Neural crest cell (in vitro differentiated cells): ENCODE results near the gene ANKH. TPM values are rescaled to one million over a fixed set of nuclear protein-coding genes. Genes with fewer than 3 reads are reported as not detected.

Experiments used
- DNase-seq: peaks from one replicate; pipeline ENCODE4 v3.0.0; 2021; ENCODE audit warnings: low read depth, mixed read lengths, low spot score
- H3K27ac Mint-ChIP-seq: one replicate; pipeline ENCODE4 v1.8.0; 2021; ENCODE audit warnings: mild to moderate bottlenecking, mixed read lengths; ENCODE audit not compliant: unreplicated experiment
- H3K27me3 Mint-ChIP-seq: 2 replicates; pipeline ENCODE4 v1.8.0; 2021; ENCODE audit warnings: low read depth, mild to moderate bottlenecking, mixed read lengths
- H3K36me3 Mint-ChIP-seq: 2 replicates; pipeline ENCODE4 v1.8.0; 2021; ENCODE audit warnings: low read depth, mild to moderate bottlenecking, mixed read lengths
- H3K4me1 Mint-ChIP-seq: 2 replicates; pipeline ENCODE4 v1.8.0; 2021; ENCODE audit warnings: mixed read lengths
- H3K4me3 Mint-ChIP-seq: one replicate; pipeline ENCODE4 v1.8.0; 2021; ENCODE audit warnings: mild to moderate bottlenecking, mixed read lengths
- H3K9me3 Mint-ChIP-seq: 2 replicates; pipeline ENCODE4 v1.8.0; 2021; ENCODE audit warnings: mixed read lengths
- total RNA-seq: library from RNA; stranded (reverse); gene quantifications from 2 replicates; pipeline ENCODE4 v1.2.1, GENCODE V29; 2021
- TF ChIP-seq, protein P1 (sequence below): fragments of 200-600 bp; sonication (generic); conservative IDR thresholded peaks from 2 replicates; pipeline ENCODE4 v1.5.0; 2021; ENCODE audit warnings: antibody characterized with exemption, mild to moderate bottlenecking

The ANKH gene
- total RNA-seq, 1 donor from 2014 or later: 28.6 TPM

DNA sequence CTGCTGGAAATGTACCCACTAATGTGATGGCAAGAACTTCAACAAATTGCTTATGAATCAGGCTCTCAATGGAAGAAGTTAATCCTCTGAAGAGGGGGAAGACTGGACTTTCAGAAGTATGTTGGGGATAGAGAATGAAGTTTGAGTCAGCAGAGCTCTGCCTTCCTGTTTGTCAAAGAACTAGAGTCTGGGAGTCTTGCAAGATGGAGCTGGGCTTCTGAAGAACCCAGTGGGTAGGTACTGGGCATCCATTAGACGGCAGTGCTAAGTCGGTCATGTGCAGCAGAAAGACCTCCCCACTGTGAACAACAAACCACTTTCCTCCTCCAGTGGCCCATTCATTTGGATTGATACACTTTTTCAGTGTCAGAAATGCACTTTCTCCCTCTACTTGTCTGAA is 172.4 kb downstream of the ANKH start:
- DNase-seq: no peak
- H3K4me3 Mint-ChIP-seq: no peak overlapping the region
- TF ChIP-seq, protein P1, sequence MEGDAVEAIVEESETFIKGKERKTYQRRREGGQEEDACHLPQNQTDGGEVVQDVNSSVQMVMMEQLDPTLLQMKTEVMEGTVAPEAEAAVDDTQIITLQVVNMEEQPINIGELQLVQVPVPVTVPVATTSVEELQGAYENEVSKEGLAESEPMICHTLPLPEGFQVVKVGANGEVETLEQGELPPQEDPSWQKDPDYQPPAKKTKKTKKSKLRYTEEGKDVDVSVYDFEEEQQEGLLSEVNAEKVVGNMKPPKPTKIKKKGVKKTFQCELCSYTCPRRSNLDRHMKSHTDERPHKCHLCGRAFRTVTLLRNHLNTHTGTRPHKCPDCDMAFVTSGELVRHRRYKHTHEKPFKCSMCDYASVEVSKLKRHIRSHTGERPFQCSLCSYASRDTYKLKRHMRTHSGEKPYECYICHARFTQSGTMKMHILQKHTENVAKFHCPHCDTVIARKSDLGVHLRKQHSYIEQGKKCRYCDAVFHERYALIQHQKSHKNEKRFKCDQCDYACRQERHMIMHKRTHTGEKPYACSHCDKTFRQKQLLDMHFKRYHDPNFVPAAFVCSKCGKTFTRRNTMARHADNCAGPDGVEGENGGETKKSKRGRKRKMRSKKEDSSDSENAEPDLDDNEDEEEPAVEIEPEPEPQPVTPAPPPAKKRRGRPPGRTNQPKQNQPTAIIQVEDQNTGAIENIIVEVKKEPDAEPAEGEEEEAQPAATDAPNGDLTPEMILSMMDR: no peak
- H3K27me3 Mint-ChIP-seq: no peaks in the 10 kb centered on the region
- H3K27ac Mint-ChIP-seq: no peak overlapping the region
- no peaks in the 10 kb centered on the region for H3K4me1 Mint-ChIP-seq
- H3K36me3 Mint-ChIP-seq: peaks cover 29% of the 10 kb centered on the region
- H3K9me3 Mint-ChIP-seq: no peaks in the 10 kb centered on the region

DNA sequence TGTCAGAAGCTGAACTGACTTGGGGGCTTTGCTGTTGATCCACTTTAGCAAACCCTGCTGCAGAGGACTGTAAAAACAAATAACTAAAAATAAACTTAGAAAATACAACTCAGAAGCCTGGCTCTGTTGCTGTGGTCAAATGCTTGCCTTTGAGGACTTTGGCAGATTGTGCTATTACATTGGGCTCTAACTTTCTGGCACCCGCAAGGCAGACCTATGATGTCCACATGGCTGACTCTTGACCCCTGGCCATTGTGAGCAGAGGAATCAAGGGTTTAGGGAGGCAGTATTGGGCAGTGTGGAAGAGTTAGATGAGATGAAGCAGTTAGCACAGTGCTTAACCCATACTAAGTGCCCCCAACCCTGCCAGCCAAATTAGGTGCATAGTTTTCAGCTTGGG is 173.1 kb downstream of the ANKH start:
- Mint-ChIP-seq H3K27ac (no peak overlapping the region), H3K4me3 (no peak overlapping the region), H3K27me3 (no peaks in the 10 kb centered on the region), H3K9me3 (no peaks in the 10 kb centered on the region), H3K36me3 (peaks cover 33% of the 10 kb centered on the region), H3K4me1 (no peaks in the 10 kb centered on the region)
- no peak for DNase-seq
- TF ChIP-seq, protein P1: no peak

DNA sequence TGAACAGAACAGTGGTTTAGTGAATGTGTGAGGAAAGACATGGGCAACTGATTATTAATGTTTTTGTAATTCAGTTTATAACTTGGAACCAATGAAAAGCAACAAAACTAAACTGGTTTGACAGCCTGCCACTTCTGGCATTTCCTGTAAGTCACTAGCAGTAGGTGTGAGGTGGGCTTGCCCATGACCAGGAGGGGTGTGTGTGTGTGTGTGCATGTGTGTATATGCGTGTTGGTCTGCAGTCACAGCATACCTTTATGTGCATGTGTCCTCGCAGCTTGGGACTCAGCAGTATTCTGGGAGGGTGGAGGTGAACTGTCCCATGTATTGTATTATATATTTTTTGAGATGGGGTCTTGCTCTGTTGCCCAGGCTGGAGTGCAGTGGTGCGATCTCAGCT is 174.7 kb downstream of the ANKH start:
- Mint-ChIP-seq H3K9me3 (no peaks in the 10 kb centered on the region), H3K4me1 (no peaks in the 10 kb centered on the region), H3K4me3 (no peak overlapping the region), H3K27me3 (no peaks in the 10 kb centered on the region), H3K27ac (no peak overlapping the region), H3K36me3 (peaks cover 38% of the 10 kb centered on the region)
- TF ChIP-seq, protein P1: no peak
- DNase-seq: no peak

DNA sequence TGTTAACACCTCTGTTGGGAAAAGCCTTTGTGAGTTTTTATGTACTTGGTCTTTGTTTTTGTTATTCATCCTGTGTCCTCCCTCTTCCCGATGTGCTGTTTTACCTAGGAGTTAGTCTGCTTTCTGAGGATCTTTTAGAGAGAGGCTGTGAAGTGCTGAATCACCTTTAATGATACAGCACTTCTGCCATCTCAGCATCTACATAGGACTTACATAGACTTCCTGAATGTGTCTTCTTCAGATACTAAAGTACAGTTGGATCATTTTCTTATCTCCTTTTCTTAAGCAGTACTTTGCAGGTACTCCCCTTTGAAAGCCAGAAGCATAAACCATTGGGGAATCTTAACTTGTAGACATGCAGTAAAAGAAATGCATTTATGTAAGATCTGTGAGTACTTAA is 175.5 kb downstream of the ANKH start:
- peak overlapping the region; percentile 22 for H3K27ac Mint-ChIP-seq

DNA sequence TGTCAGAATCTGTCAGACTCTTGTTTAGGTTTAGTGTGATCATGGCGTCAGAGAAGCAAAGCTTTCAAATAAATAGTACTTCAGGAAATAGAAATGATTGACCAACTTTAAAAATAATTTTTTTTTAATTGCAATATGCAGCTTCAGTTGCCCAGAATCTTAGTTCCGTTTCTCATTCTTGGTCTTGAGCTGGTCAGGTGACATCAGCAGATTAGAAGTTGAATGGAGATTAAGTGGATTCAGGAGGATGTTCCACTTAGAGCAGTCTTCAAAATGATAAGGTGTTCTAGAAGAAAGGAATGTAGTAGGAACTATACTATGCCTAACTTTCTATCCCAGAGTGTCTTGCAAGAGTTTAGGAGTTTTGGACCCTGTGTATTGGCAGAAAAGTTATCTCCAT is 176.4 kb downstream of the ANKH start:
- Mint-ChIP-seq H3K27ac (no peak overlapping the region), H3K27me3 (no peaks in the 10 kb centered on the region), H3K36me3 (peaks cover 47% of the 10 kb centered on the region), H3K4me3 (no peak overlapping the region), H3K9me3 (no peaks in the 10 kb centered on the region), H3K4me1 (no peaks in the 10 kb centered on the region)
- no peak for DNase-seq
- TF ChIP-seq, protein P1: no peak

More for the DNA sequence above, 175.5 kb downstream of the ANKH start:
- TF ChIP-seq, protein P1: no peak
- Mint-ChIP-seq H3K4me1 (no peaks in the 10 kb centered on the region), H3K36me3 (peaks cover 38% of the 10 kb centered on the region), H3K27me3 (no peaks in the 10 kb centered on the region), H3K4me3 (no peak overlapping the region), H3K9me3 (no peaks in the 10 kb centered on the region)
- DNase-seq: no peak

DNA sequence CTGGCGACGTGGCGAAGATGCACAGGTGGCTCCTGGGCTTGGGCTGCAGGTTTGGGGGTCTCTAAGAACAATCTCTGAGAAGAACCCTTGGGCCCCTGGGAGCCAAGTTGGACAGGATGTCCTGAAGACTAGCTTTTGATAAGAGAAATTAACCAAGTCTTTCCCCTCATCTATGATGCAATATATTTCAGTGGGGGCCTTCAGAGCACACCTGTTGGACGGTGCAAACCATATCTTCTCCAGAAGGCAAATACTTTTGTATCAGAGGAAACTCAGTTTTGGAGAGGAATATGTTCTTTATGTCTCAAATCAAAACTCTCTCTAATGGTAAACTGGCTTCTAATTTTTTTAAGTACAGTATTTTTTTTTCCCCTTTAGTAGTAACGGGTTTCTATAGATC is 178.5 kb downstream of the ANKH start:
- no peaks in the 10 kb centered on the region for H3K4me1 Mint-ChIP-seq
- peaks cover 52% of the 10 kb centered on the region for H3K36me3 Mint-ChIP-seq
- H3K27ac Mint-ChIP-seq: no peak overlapping the region
- H3K4me3 Mint-ChIP-seq: no peak overlapping the region
- TF ChIP-seq, protein P1: no peak
- no peaks in the 10 kb centered on the region for H3K27me3 Mint-ChIP-seq
- no peaks in the 10 kb centered on the region for H3K9me3 Mint-ChIP-seq
- DNase-seq: no peak
